Measurements from ENCODE around the gene ISG15.

- no peak for TF ChIP-seq NCOA1 (IDR thresholded peaks at IDR 0.05; ENCODE audit: low read depth)
- TF ChIP-seq ZNF740 (CRISPR knock-in tag; IDR thresholded peaks at IDR 0.05): no peak
- no peak for TF ChIP-seq ZNF740 (tag; IDR thresholded peaks at IDR 0.05)
- TF ChIP-seq ZFP1 (CRISPR knock-in tag; IDR thresholded peaks at IDR 0.05): no peak
Measured at GRCh38 chr1:1013922-1014648, 788 bp downstream of the ISG15 start.
